Ishikawa (cell line): Measurements from ENCODE around the gene LTO1.

Experiments
- EP300 ChIP-seq: IDR thresholded peaks from 2 replicates; pipeline ENCODE4 v1.6.1; 2012; ENCODE audit warnings: borderline replicate concordance
- NFIC ChIP-seq: IDR thresholded peaks from 2 replicates; pipeline ENCODE4 v1.6.1; 2012
- RAD21 ChIP-seq: IDR thresholded peaks from 2 replicates; pipeline ENCODE4 v1.6.1; 2012; ENCODE audit warnings: low read depth
- REST ChIP-seq: IDR thresholded peaks from 2 replicates; pipeline ENCODE4 v1.6.1; 2012; ENCODE audit warnings: low read depth, mild to moderate bottlenecking
- TAF1 ChIP-seq: IDR thresholded peaks from 2 replicates; pipeline ENCODE4 v1.6.1; 2012; ENCODE audit warnings: low read depth, mild to moderate bottlenecking
- TCF12 ChIP-seq: IDR thresholded peaks from 2 replicates; pipeline ENCODE4 v1.6.1; 2012; ENCODE audit warnings: low read depth

- TF ChIP-seq EP300 (no peak), NFIC (no peak), RAD21 (no peak), TCF12 (no peak), TAF1 (no peak), REST (no peak)
These were observed 15.6 kb downstream of the LTO1 start for GRCh38 chr11:69659591-69659990.
